Skeletal muscle tissue (tissue), 4 donors: ENCODE results near the gene PHKA2. TPM values are rescaled to one million over a fixed set of nuclear protein-coding genes. Genes with fewer than 3 reads are reported as not detected.
A peak's percentile ranks its signal among the peaks of the same experiment; 100 is the strongest.

ENCODE experiments used
- H3K27ac ChIP-seq: one replicate; pipeline ENCODE4 v1.7.0; 2013; ENCODE audit warnings: mild to moderate bottlenecking, low read depth, low read length, inconsistent platforms
- H3K27me3 ChIP-seq, 3 donors: one replicate each; pipeline ENCODE4 v1.7.0; 2013; ENCODE audit warnings: low read length in 3 of 3; ENCODE audit not compliant: control insufficient read depth in 3 of 3, insufficient read depth in 3 of 3
- H3K36me3 ChIP-seq, 3 donors: one replicate each; pipeline ENCODE4 v1.7.0; 2013; ENCODE audit warnings: low read length in 3 of 3; ENCODE audit not compliant: control insufficient read depth in 3 of 3, insufficient read depth in 3 of 3
- H3K4me1 ChIP-seq, 3 donors: one replicate each; pipeline ENCODE4 v1.7.0; 2013; ENCODE audit warnings: low read length in 3 of 3, mild to moderate bottlenecking in 3 of 3; ENCODE audit not compliant: control insufficient read depth in 3 of 3, insufficient read depth in 3 of 3
- H3K4me3 ChIP-seq, 3 donors: one replicate each; pipeline ENCODE4 v1.7.0; 2013; ENCODE audit warnings: low read length in 3 of 3
- H3K9ac ChIP-seq, 3 donors: one replicate each; pipeline ENCODE4 v1.7.0; 2013; ENCODE audit warnings: low read length in 3 of 3, mild to moderate bottlenecking in 3 of 3, moderate library complexity in 2 of 3, low read depth in 1 of 3
- H3K9me3 ChIP-seq, 3 donors: one replicate each; pipeline ENCODE4 v1.7.0; 2013; ENCODE audit warnings: low read length in 3 of 3; ENCODE audit not compliant: control insufficient read depth in 3 of 3
- total RNA-seq: library from RNA; depleted of rRNA; stranded (reverse); fragments of >200 nt; gene quantifications from one replicate; pipeline ENCODE4 v1.2.3, GENCODE V29; 2014
- donor health status: Osteomylitis.

Gene PHKA2
- total RNA-seq, 1 donor from 2014 or later: 17.2 TPM

DNA sequence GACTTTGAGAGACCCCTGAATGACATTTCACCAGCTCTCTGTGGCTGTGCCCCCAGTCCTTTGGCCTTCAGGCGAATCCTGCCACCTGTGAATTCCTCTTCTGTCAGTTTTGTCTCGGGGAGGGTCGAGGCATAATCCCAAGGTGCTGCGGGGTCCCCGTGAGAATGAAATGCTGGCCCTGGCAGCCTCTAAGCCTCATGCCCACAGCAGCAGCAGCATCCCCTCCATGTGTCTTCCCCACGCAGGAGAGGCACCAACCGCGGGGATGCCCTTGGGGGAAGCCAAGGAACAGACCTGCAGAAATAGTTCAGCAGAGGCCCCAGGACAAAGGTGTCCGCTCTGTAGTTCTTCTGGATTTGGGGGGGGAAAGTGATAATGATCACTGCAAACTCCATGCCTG, 104.8 kb downstream of the PHKA2 start:
- H3K4me1 ChIP-seq: peaks cover 0 to 6% (median 5%) of the 10 kb centered on the region in 3 donors
- H3K36me3 ChIP-seq: no peaks in the 10 kb centered on the region
- no peak overlapping the region for H3K27ac ChIP-seq

DNA sequence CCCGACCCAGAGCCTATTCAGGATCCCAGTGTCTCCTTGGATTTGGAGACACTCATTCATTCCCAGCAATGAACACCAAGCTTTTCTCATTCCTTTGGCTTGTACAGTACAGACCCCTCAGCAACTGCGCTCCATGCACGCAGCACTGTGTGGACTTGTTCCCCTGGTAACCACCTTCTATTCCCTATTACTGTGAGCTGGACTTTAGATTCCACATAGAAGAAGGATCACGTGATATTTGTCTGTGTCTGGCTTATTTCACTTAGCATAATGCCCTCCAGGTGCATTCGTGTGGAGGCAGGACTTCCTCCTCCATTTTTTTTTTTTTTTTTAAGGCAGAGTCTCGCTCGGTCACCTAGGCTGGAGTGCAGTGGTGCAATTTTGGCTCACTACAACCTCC, 106.4 kb downstream of the PHKA2 start:
- no peaks in the 10 kb centered on the region for H3K9me3 ChIP-seq
- no peaks in the 10 kb centered on the region for H3K27me3 ChIP-seq
- H3K4me1 ChIP-seq: peaks cover under 1 to 8% (median 3%) of the 10 kb centered on the region in 3 donors
- no peak overlapping the region for H3K4me3 ChIP-seq
- no peak overlapping the region for H3K9ac ChIP-seq
- H3K27ac ChIP-seq: no peak overlapping the region
- no peaks in the 10 kb centered on the region for H3K36me3 ChIP-seq

More for the DNA sequence above, 104.8 kb downstream of the PHKA2 start:
- H3K9me3 ChIP-seq: no peaks in the 10 kb centered on the region
- no peak overlapping the region for H3K9ac ChIP-seq
- no peak overlapping the region for H3K4me3 ChIP-seq
- no peaks in the 10 kb centered on the region for H3K27me3 ChIP-seq

DNA sequence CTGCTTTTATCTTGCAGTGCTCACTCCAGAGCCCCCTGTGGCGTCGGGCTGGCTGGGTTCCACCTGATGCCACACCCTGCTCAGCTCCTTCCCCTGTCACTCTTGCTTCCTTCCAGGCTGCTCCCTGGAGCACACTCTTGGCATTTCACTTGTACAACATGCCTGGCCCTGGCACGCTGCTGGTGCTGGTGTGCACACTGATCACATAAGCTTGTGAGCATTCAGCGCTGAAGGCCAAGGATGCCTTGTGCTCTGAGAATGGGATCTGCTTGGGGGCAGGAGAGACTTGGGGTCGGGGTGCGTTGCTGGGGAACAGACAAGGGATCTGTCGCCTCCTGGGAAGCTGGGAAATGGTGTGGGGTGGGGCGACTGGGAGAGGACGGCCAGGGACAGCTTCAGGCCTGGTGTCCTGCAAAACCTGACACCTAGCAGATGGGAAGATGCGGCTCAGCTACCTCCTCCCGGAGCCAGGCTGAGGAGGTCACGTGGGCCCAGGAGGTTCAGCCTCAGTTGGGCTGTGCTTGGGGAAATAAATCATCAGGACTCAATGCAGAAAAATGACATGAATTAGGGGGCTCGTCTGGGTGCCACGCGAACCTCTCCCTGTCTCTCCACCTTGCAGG, 108.5 kb downstream of the PHKA2 start:
- Histone ChIP-seq H3K4me1 (peaks cover 4 to 18% (median 10%) of the 10 kb centered on the region in 3 donors), H3K27me3 (no peaks in the 10 kb centered on the region), H3K27ac (no peak overlapping the region), H3K4me3 (no peak overlapping the region), H3K9me3 (no peaks in the 10 kb centered on the region), H3K36me3 (no peaks in the 10 kb centered on the region), H3K9ac (no peak overlapping the region)

DNA sequence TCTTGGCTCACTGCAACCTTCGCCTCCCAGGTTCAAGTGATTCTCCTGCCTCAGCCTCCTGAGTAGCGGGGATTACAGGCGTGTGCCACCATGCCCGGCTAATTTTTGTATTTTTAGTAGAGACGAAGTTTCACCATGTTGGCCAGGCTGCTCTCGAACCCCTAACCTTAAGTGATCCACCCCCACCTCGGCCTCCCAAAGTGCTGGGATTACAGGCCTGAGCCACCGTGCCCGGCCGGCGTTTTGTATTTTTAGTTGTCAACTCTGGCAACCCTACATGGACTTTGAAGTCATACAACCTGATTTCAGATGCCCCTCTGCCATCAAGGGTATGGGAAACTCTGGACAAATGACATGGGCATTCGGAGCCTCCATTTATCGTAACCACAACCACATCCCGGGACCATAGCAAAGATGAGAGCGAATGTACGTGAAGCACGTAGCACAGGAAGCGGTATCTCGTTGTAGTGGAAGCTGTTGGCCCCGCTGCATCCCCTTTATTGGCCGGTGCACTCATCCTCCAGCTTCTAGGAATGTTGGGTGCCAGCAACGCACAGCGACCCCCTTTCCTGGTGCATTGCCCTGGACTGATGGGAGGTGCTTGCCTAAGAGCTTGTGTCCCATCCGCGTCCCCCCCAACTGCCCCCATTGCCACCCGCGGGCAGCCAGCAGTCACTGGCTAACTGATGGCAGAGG, 109.2 kb downstream of the PHKA2 start:
- Histone ChIP-seq H3K9ac (no peak overlapping the region), H3K4me3 (no peak overlapping the region), H3K27ac (no peak overlapping the region), H3K4me1 (peaks cover 4 to 18% (median 10%) of the 10 kb centered on the region in 3 donors), H3K36me3 (no peaks in the 10 kb centered on the region), H3K27me3 (no peaks in the 10 kb centered on the region), H3K9me3 (no peaks in the 10 kb centered on the region)

DNA sequence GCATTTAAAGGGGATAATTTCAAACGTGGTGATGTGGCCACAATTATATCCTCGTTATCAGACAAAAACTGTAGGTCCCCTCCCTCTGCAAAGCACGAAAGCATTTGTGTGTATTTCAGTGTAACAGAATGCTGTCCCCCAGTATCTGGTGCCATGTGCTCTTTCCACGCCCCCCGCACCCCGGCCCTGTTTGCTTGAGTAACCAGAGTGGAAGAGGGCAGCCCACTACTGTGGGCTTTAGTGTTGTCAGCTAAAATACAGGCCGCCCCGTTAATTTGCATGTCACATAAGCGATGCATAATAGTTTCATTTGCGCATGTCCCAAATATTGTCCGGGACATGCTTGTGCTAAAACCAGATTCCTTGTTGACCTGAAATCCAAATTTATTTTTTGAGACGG, 110.1 kb downstream of the PHKA2 start:
- H3K4me3 ChIP-seq: no peak overlapping the region
- peaks cover 4 to 18% (median 10%) of the 10 kb centered on the region in 3 donors for H3K4me1 ChIP-seq
- H3K27ac ChIP-seq: no peak overlapping the region
- H3K9ac ChIP-seq: no peak overlapping the region
- H3K27me3 ChIP-seq: no peaks in the 10 kb centered on the region
- H3K9me3 ChIP-seq: no peaks in the 10 kb centered on the region
- no peaks in the 10 kb centered on the region for H3K36me3 ChIP-seq

DNA sequence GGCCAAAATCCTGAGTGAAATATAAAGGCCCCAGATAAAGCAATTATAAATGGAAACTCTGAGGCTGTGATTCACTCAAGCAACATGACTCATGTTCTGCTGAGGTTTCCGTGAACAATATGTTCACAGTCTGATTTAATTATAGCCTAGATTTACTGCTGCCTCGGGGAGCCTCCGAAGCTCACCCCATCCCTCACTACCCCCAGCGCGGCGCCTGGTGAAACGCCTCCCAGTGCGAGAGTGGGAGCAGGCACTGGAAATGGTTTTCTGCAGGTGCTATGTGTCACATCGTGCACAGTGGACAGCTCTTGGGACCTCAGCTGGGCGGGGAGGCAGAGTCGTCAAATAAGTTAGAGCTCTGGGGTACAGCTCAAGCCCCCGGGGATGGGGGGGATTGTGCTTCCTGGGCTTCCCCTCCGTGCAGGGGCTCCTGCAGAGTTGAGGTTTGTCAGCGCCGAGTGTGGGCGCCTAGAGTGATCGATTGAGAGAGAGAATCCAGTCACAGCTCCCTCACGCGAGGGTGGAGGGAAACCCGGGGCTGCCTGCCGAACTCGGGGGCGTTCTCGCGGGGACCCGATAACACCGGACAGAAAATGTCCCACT, 110.6 kb downstream of the PHKA2 start:
- Histone ChIP-seq H3K4me1 (peaks cover 4 to 18% (median 10%) of the 10 kb centered on the region in 3 donors), H3K27ac (peak overlapping the region; percentile 56), H3K9me3 (no peaks in the 10 kb centered on the region), H3K36me3 (no peaks in the 10 kb centered on the region), H3K27me3 (no peaks in the 10 kb centered on the region), H3K9ac (peak overlapping the region in 2 of 3 donors; percentile 8 to 38), H3K4me3 (no peak overlapping the region)

DNA sequence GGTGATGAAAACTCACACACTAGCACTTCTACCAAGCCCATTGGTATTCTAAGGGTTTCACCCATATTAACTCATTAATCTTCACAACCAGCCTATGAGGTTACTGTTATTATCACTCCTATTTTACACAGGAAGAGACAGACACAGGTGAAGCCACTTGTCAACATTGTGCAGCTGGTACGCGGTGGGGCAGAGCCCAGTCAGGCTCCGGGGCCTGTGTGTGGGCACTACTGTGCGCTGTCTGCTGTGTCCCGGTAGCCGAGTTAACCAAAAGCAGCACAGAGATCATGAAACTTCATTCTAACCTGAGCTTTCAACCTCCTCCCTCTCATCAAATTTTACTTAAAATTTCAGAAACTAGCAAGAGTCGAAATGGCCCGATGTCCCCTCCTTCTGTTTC, 111.3 kb downstream of the PHKA2 start:
- no peak overlapping the region for H3K4me3 ChIP-seq
- peak overlapping the region; percentile 56 for H3K27ac ChIP-seq
- no peaks in the 10 kb centered on the region for H3K9me3 ChIP-seq
- no peaks in the 10 kb centered on the region for H3K36me3 ChIP-seq
- no peaks in the 10 kb centered on the region for H3K27me3 ChIP-seq
- H3K4me1 ChIP-seq: peaks cover 4 to 18% (median 10%) of the 10 kb centered on the region in 3 donors
- H3K9ac ChIP-seq: peak overlapping the region in 1 of 3 donors; percentile 38

DNA sequence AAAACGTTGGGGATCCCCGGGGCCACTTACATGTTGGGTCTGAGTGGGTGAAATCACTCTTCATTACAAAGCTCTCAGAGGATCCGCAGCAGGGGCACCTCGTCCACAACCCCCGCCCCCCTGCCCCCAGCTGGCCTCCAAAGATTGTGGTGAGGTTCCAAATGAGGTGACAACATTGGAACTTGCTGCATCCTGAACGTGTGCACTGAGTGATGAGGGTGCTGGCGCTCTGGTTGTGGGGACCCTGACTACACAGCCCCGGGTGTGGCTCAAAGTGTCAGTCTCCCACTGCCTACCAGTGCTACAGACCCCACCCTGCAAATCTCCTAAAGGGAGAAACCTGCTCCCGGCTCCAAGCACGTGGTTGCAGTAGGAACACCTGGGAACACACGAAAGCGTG, 111.9 kb downstream of the PHKA2 start:
- Histone ChIP-seq H3K9ac (no peak overlapping the region), H3K36me3 (no peaks in the 10 kb centered on the region), H3K9me3 (no peaks in the 10 kb centered on the region), H3K4me3 (no peak overlapping the region), H3K27ac (no peak overlapping the region), H3K4me1 (peaks cover 4 to 18% (median 10%) of the 10 kb centered on the region in 3 donors), H3K27me3 (no peaks in the 10 kb centered on the region)

DNA sequence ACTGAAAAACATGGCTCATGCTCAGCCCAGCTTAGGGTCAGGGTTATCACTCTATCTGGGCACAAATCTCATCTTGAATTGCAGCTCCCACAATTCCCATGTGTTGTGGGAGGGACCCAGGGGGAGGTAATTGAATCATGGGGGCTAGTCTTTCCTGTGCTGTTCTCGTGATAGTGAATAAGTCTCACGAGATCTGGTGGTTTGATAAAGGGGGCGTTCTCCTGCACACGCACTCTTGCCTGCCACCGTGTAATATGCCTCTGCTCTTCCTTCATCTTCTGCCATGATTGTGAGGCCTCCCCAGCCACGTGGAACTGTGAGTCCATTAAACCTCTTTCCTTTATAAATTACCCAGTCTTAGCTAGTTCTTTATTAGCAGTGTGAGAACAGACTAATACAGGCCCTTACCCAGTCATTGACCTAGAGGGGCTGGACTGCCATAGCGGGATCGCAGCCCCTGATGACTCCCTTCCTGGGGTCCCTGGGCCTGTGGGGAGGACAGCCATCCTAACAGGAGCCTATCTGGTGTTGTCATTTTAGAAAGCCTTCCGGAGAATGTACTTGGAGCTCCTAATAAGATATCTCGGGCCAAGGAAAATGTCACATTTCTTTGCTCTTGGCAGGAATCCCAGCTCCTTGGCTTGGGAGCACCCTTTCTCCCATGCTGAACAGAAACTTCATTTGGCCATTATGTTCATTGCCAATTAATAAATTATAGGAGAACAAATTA, 112.6 kb downstream of the PHKA2 start:
- no peaks in the 10 kb centered on the region for H3K36me3 ChIP-seq
- H3K4me3 ChIP-seq: no peak overlapping the region
- no peak overlapping the region for H3K9ac ChIP-seq
- no peak overlapping the region for H3K27ac ChIP-seq
- H3K4me1 ChIP-seq: peaks cover 4 to 18% (median 10%) of the 10 kb centered on the region in 3 donors
- no peaks in the 10 kb centered on the region for H3K27me3 ChIP-seq
- H3K9me3 ChIP-seq: no peaks in the 10 kb centered on the region
